ENCODE data around the gene LINS1.

Gene LINS1

GRCh38 chr15:100521907-100522306, 80.1 kb downstream of the LINS1 start:
- FAIRE-seq (no peak), DNase-seq (ENCODE audit: insufficient read length) (no peak)
- TF ChIP-seq POLR2AphosphoS5 (IDR thresholded peaks at IDR 0.05; ENCODE audit: low read depth, low read length) (no peak), TAF1 (IDR thresholded peaks at IDR 0.05; ENCODE audit: borderline replicate concordance, low read depth, low read length) (no peak), POLR2A (IDR thresholded peaks at IDR 0.05; ENCODE audit: low read depth, low read length) (no peak)

- no peak for FAIRE-seq
- no peak for DNase-seq (ENCODE audit: insufficient read length)
- TF ChIP-seq POLR2A (IDR thresholded peaks at IDR 0.05; ENCODE audit: low read depth, low read length) (no peak), POLR2AphosphoS5 (IDR thresholded peaks at IDR 0.05; ENCODE audit: low read depth, low read length) (no peak)
Observed at GRCh38 chr15:100520132-100520921, 81.7 kb downstream of the LINS1 start.

GRCh38 chr15:100517846-100518245, 84.1 kb downstream of the LINS1 start:
- DNase-seq (ENCODE audit: insufficient read length) (no peak), FAIRE-seq (no peak)
- TF ChIP-seq POLR2AphosphoS5 (IDR thresholded peaks at IDR 0.05; ENCODE audit: low read depth, low read length): no peak
- TF ChIP-seq TAF1 (IDR thresholded peaks at IDR 0.05; ENCODE audit: borderline replicate concordance, low read depth, low read length): no peak
- TF ChIP-seq POLR2A (IDR thresholded peaks at IDR 0.05; ENCODE audit: low read depth, low read length): no peak
